ENCODE measurements around the gene AATF. TPM values are rescaled to one million over a fixed set of nuclear protein-coding genes. Genes with fewer than 3 reads are reported as not detected.
A peak's percentile ranks its signal among the peaks of the same experiment; 100 is the strongest.

Gene AATF
- total and polyA plus RNA-seq, 4 donors, result 20.9 to 43.3 (median 33.4) TPM

DNA sequence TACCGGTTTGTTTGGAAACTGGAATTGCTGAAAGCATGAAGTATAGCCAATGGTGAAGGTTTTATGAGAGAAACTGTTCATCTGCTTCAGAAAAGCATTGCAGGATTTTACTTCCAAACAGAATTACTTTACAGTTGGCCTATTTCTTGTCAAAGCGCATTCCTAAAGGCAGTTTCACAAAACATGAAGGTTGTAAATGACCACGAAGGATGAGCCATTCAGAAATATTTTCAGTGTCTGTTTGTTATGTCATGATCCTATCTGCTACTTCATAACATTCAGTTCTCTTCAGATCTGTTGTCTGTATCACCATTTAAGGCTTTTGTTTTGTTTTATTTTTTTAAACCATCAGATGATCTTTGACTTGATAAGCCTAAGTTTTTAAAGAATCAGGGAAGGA is 45.7 kb downstream of the AATF start:
- Histone ChIP-seq H3K36me3 (ENCODE audit: control insufficient read depth, insufficient read depth, low read length) (peaks cover 4% of the 10 kb centered on the region), H3K9me3 (ENCODE audit: control insufficient read depth, insufficient read depth, low read length) (no peaks in the 10 kb centered on the region), H3K4me1 (ENCODE audit: control insufficient read depth, insufficient read depth, low read length) (no peaks in the 10 kb centered on the region), H3K27me3 (ENCODE audit: control insufficient read depth, insufficient read depth, low read length) (no peaks in the 10 kb centered on the region), H3K27ac (ENCODE audit: low read depth, low read length) (no peak overlapping the region), H3K4me3 (ENCODE audit: low read depth, low read length) (no peak overlapping the region)
- WGBS (ENCODE audit: insufficient coverage), result no CpG with 5 or more reads among the region's 3 CpGs
- DNase-seq (ENCODE audit: low read depth in 4 of 6, low spot score in 6 of 6), result no peak

DNA sequence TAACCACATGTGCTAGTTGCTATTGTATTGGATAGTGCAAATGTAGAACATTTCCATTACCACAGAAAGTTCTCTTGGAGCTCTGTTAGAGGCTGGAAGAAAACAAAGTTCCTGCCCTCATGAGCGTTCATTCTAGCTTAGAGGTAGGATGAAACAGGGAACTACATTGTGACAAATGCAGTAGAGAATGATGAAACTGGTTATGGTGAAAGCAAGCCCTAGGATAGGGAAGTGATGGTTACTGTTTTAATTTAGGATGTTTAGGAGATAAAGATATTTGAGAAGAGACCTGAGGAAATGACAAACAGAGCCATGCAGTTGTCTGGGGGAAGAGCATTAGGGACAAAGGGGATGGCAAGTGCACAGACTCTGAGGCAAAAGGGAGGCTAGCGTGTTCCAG is 50.7 kb downstream of the AATF start:
- no peak for DNase-seq (ENCODE audit: low read depth in 4 of 6, low spot score in 6 of 6)
- peaks cover 12% of the 10 kb centered on the region for H3K36me3 ChIP-seq (ENCODE audit: control insufficient read depth, insufficient read depth, low read length)
- no peak overlapping the region for H3K27ac ChIP-seq (ENCODE audit: low read depth, low read length)
- no peaks in the 10 kb centered on the region for H3K4me1 ChIP-seq (ENCODE audit: control insufficient read depth, insufficient read depth, low read length)
- H3K27me3 ChIP-seq (ENCODE audit: control insufficient read depth, insufficient read depth, low read length), result no peaks in the 10 kb centered on the region
- 95% methylated on average over 2 of the region's 2 CpGs for WGBS (ENCODE audit: insufficient coverage)
- no peak overlapping the region for H3K4me3 ChIP-seq (ENCODE audit: low read depth, low read length)
- H3K9me3 ChIP-seq (ENCODE audit: control insufficient read depth, insufficient read depth, low read length), result peaks cover 7% of the 10 kb centered on the region

DNA sequence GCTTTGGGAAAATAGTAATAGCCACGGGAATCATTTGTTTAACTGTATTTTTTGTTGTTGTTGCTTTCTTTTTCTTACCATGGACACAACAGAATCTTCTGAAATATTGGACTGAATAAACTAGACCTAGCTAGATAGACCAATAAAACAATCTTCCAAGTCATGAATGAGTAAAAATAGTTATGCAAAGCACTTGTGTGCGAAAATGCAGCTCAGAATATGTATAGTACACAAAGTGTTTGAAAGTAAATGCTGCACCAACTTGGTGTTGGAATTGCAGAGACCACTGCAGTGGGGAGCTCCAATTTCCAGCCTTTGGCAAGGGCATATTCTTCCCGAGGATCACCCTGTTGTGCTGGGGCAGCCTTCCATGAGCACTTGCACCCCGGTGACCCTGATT is 68.0 kb downstream of the AATF start:
- Histone ChIP-seq H3K9me3 (ENCODE audit: control insufficient read depth, insufficient read depth, low read length) (no peaks in the 10 kb centered on the region), H3K4me3 (ENCODE audit: low read depth, low read length) (no peak overlapping the region), H3K27ac (ENCODE audit: low read depth, low read length) (no peak overlapping the region), H3K4me1 (ENCODE audit: control insufficient read depth, insufficient read depth, low read length) (no peaks in the 10 kb centered on the region), H3K36me3 (ENCODE audit: control insufficient read depth, insufficient read depth, low read length) (no peaks in the 10 kb centered on the region), H3K27me3 (ENCODE audit: control insufficient read depth, insufficient read depth, low read length) (no peaks in the 10 kb centered on the region)
- peak in 1 of 6 donors; percentile 11 for DNase-seq (ENCODE audit: low read depth in 4 of 6, low spot score in 6 of 6)
- WGBS (ENCODE audit: insufficient coverage), result 86% methylated on average over 1 of the region's 4 CpGs

DNA sequence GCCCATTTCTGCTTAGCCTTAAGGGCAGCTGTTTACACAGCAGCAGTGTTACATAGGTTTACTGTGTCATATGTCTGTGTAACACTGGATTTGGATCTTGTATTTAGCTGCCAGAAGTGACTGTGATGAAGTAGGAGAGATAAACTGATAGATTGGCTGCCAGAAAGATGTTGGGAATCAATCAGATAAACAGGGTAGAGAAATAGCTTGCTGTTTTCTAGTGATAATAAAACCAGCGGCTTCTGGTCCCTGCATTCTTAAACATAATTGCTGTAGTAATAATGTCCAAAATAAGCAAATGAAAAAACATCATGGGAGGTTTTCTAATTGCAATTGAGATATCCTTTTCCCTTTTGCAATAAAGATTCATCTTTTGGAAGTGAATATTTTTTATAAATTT is 68.7 kb downstream of the AATF start:
- no peaks in the 10 kb centered on the region for H3K27me3 ChIP-seq (ENCODE audit: control insufficient read depth, insufficient read depth, low read length)
- no peaks in the 10 kb centered on the region for H3K4me1 ChIP-seq (ENCODE audit: control insufficient read depth, insufficient read depth, low read length)
- no peaks in the 10 kb centered on the region for H3K9me3 ChIP-seq (ENCODE audit: control insufficient read depth, insufficient read depth, low read length)
- peak in 1 of 6 donors; percentile 69 for DNase-seq (ENCODE audit: low read depth in 4 of 6, low spot score in 6 of 6)
- no peak overlapping the region for H3K27ac ChIP-seq (ENCODE audit: low read depth, low read length)
- WGBS (ENCODE audit: insufficient coverage), result no CpG with 5 or more reads among the region's 1 CpG
- H3K36me3 ChIP-seq (ENCODE audit: control insufficient read depth, insufficient read depth, low read length), result no peaks in the 10 kb centered on the region
- no peak overlapping the region for H3K4me3 ChIP-seq (ENCODE audit: low read depth, low read length)

DNA sequence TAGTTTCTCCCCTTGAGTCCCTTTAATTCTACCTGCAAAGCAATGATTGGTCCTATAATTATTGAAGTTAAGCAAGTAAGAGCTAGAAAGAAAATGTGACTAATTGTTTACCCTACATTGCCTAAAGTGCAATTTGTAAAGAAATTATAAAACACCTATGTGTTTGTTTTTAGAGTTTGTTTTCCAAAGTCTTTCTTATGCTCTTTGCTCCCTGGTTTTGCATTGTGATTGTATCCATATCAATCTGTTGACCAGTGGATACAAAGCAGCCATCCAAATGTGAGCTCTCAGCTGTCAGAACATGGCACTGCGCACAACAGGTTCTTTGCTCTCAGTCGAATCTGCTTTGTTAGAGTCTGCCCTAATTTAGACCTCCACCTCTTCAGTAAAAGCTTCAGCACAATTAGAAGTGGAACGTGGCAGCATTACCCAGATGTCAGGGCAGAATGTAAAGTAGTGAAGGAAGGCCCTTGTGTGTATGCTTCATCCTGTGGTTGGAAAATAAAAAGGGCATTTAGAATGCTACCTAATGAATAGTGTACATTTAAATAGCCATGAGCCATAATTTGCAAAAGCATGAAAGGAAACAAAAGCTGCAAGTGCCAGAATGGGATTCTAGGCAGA is 70.5 kb downstream of the AATF start:
- no peaks in the 10 kb centered on the region for H3K9me3 ChIP-seq (ENCODE audit: control insufficient read depth, insufficient read depth, low read length)
- no peaks in the 10 kb centered on the region for H3K36me3 ChIP-seq (ENCODE audit: control insufficient read depth, insufficient read depth, low read length)
- H3K4me3 ChIP-seq (ENCODE audit: low read depth, low read length), result no peak overlapping the region
- H3K4me1 ChIP-seq (ENCODE audit: control insufficient read depth, insufficient read depth, low read length), result peaks cover 4% of the 10 kb centered on the region
- H3K27ac ChIP-seq (ENCODE audit: low read depth, low read length), result no peak overlapping the region
- 47% methylated on average over 2 of the region's 3 CpGs for WGBS (ENCODE audit: insufficient coverage)
- no peaks in the 10 kb centered on the region for H3K27me3 ChIP-seq (ENCODE audit: control insufficient read depth, insufficient read depth, low read length)
- DNase-seq (ENCODE audit: low read depth in 4 of 6, low spot score in 6 of 6), result peak in 2 of 6 donors; percentile 47 to 83

DNA sequence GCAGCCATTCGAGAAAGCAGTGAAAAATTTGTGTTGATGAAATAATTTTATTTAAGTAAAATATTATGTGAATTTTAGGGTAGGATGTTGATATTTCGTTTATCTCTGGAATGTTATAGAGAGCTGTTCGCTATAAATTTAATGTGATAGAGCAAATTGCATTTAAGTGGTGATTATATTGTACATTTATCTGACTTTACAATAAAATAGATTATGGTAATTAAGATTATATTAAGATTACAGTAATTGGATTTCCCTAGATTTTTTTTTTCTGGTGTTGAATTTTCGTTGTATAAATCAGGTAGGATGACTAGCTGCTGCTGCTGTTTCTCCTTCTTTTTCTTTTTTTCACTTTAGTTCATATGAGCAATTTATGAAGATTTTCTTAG is 71.0 kb downstream of the AATF start:
- peaks cover 4% of the 10 kb centered on the region for H3K4me1 ChIP-seq (ENCODE audit: control insufficient read depth, insufficient read depth, low read length)
- no CpG with 5 or more reads among the region's 4 CpGs for WGBS (ENCODE audit: insufficient coverage)

DNA sequence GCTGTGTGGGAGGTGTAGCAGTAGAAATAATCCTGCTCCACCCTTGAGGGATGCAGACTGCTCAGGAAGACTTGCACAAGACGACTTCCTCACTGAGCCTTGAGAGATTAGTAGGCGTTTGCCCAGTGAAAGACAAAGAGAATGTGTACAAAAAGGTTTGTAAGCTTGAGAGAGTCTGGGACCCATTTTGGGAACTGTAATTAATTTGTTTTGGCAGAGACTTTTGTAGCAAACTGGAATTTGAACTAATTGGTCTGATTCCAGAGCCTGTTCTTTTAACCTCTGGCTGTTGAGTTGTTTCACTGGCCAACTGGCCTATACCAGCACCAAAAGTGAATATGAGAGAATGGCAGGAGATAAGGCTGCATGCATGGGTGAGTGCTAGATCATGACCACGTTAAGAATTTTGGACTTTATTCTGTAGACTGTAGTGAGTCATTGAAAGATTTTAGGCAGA is 75.5 kb downstream of the AATF start:
- H3K27ac ChIP-seq (ENCODE audit: low read depth, low read length), result no peak overlapping the region
- no peaks in the 10 kb centered on the region for H3K9me3 ChIP-seq (ENCODE audit: control insufficient read depth, insufficient read depth, low read length)
- no peak overlapping the region for H3K4me3 ChIP-seq (ENCODE audit: low read depth, low read length)
- no peaks in the 10 kb centered on the region for H3K36me3 ChIP-seq (ENCODE audit: control insufficient read depth, insufficient read depth, low read length)
- 26% methylated on average over 2 of the region's 3 CpGs for WGBS (ENCODE audit: insufficient coverage)
- H3K4me1 ChIP-seq (ENCODE audit: control insufficient read depth, insufficient read depth, low read length), result peaks cover 4% of the 10 kb centered on the region
- H3K27me3 ChIP-seq (ENCODE audit: control insufficient read depth, insufficient read depth, low read length), result no peaks in the 10 kb centered on the region
- peak in 2 of 6 donors; percentile 23 to 46 for DNase-seq (ENCODE audit: low read depth in 4 of 6, low spot score in 6 of 6)

More for the DNA sequence above, 71.0 kb downstream of the AATF start:
- no peak overlapping the region for H3K27ac ChIP-seq (ENCODE audit: low read depth, low read length)
- H3K36me3 ChIP-seq (ENCODE audit: control insufficient read depth, insufficient read depth, low read length), result no peaks in the 10 kb centered on the region
- DNase-seq (ENCODE audit: low read depth in 4 of 6, low spot score in 6 of 6), result no peak
- H3K4me3 ChIP-seq (ENCODE audit: low read depth, low read length), result no peak overlapping the region
- no peaks in the 10 kb centered on the region for H3K9me3 ChIP-seq (ENCODE audit: control insufficient read depth, insufficient read depth, low read length)
- H3K27me3 ChIP-seq (ENCODE audit: control insufficient read depth, insufficient read depth, low read length), result no peaks in the 10 kb centered on the region

DNA sequence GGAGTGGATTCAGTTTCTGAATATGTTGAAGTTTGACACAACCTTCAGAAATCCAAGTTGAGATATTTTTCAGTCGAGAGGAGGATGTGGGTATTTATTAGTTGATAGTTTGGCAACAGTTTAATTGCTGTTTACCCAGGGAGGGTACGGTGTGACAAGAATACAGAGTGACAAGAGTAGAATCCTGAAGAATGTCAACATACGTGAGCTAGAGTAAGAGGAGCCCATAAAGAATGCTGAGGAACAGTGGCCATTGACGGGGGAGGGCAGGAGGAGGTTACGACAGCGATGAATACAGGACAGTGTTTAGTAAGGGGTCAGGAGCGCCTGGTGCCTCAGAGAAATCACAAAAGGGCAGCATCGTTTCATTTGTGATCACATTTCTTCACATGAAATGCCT is 76.5 kb downstream of the AATF start:
- 56% methylated on average over 8 of the region's 8 CpGs for WGBS (ENCODE audit: insufficient coverage)
- no peak overlapping the region for H3K4me3 ChIP-seq (ENCODE audit: low read depth, low read length)
- peaks cover 4% of the 10 kb centered on the region for H3K4me1 ChIP-seq (ENCODE audit: control insufficient read depth, insufficient read depth, low read length)
- no peak for DNase-seq (ENCODE audit: low read depth in 4 of 6, low spot score in 6 of 6)
- no peaks in the 10 kb centered on the region for H3K36me3 ChIP-seq (ENCODE audit: control insufficient read depth, insufficient read depth, low read length)
- no peaks in the 10 kb centered on the region for H3K9me3 ChIP-seq (ENCODE audit: control insufficient read depth, insufficient read depth, low read length)
- no peak overlapping the region for H3K27ac ChIP-seq (ENCODE audit: low read depth, low read length)
- H3K27me3 ChIP-seq (ENCODE audit: control insufficient read depth, insufficient read depth, low read length), result no peaks in the 10 kb centered on the region

DNA sequence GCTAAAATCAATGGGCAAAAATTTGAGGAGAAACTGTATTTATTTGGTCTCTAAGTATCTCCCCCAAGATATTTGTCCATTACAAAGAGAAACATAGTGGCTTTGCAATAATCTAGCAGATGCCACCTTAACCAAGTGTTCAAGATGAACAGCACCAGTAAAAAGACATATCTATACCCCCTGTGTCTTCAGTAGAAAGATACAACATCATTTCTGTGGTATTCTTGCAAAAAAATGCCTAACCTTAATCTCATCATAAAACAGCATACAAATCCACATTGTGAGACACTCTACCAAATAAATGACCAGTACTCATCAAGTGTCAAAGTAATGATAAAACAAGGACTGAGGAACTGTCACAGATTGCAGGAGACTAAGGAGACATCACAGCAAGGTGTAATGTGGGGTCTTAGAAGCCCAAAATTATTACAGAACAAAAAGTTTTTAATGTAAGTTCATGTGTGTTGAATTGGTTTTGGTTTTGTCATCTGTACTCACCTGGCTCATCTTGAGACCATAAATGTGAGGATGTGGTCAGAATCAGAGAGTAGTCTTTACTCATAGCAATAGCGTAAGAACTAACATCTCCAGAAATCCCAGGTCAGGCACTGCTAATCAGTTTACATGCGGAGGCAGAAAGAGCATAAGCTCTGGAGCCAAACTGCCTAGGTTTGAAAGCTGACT is 77.2 kb downstream of the AATF start:
- H3K27me3 ChIP-seq (ENCODE audit: control insufficient read depth, insufficient read depth, low read length), result no peaks in the 10 kb centered on the region
- peaks cover 4% of the 10 kb centered on the region for H3K4me1 ChIP-seq (ENCODE audit: control insufficient read depth, insufficient read depth, low read length)
- H3K27ac ChIP-seq (ENCODE audit: low read depth, low read length), result no peak overlapping the region
- no peak overlapping the region for H3K4me3 ChIP-seq (ENCODE audit: low read depth, low read length)
- 50% methylated on average over 1 of the region's 2 CpGs for WGBS (ENCODE audit: insufficient coverage)
- H3K36me3 ChIP-seq (ENCODE audit: control insufficient read depth, insufficient read depth, low read length), result no peaks in the 10 kb centered on the region
- no peak for DNase-seq (ENCODE audit: low read depth in 4 of 6, low spot score in 6 of 6)
- no peaks in the 10 kb centered on the region for H3K9me3 ChIP-seq (ENCODE audit: control insufficient read depth, insufficient read depth, low read length)

DNA sequence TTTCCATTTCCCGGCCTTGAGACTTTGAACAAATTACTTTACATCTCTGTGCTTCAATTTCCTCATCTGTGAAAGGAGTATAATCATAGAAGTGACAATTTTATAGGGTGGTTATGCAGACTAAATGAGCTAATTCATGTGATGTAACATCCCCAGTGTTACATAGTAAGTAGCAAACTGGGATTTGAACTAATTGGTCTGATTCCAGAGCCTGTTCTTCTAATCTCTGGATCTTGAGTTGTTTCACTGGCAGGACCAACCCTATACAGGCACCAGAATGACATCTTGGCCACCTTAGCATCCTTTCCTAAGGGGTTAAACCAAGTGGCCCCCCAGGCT is 77.7 kb downstream of the AATF start:
- no peaks in the 10 kb centered on the region for H3K9me3 ChIP-seq (ENCODE audit: control insufficient read depth, insufficient read depth, low read length)
- H3K36me3 ChIP-seq (ENCODE audit: control insufficient read depth, insufficient read depth, low read length), result no peaks in the 10 kb centered on the region
- no peak overlapping the region for H3K27ac ChIP-seq (ENCODE audit: low read depth, low read length)
- peak in 1 of 6 donors; percentile 64 for DNase-seq (ENCODE audit: low read depth in 4 of 6, low spot score in 6 of 6)
- H3K4me1 ChIP-seq (ENCODE audit: control insufficient read depth, insufficient read depth, low read length), result peaks cover 4% of the 10 kb centered on the region
- WGBS (ENCODE audit: insufficient coverage), result no CpG with 5 or more reads among the region's 1 CpG
- no peaks in the 10 kb centered on the region for H3K27me3 ChIP-seq (ENCODE audit: control insufficient read depth, insufficient read depth, low read length)
- no peak overlapping the region for H3K4me3 ChIP-seq (ENCODE audit: low read depth, low read length)

All from spinal cord (tissue), 10 donors.